Measurements from ENCODE around the gene PALLD.
"Not testable (repeated sequence)": the region's sequence is repeated elsewhere in the genome, so short reads cannot be mapped to it uniquely, and the experiment has no call there.

PALLD gene

GRCh38 chr4:168679397-168679796 lies 182.5 kb downstream of the PALLD start:
- no peak for DNase-seq

GRCh38 chr4:168679819-168680218 lies 183.0 kb downstream of the PALLD start:
- no peak for DNase-seq

GRCh38 chr4:168682898-168683500 lies 186.1 kb downstream of the PALLD start:
- DNase-seq: no peak

- no peak for DNase-seq
Observed at GRCh38 chr4:168683595-168683994, 186.7 kb downstream of the PALLD start.

GRCh38 chr4:168685136-168685809 lies 188.4 kb downstream of the PALLD start:
- DNase-seq: no peak

- no peak for DNase-seq
Observed at GRCh38 chr4:168688584-168688983, 191.7 kb downstream of the PALLD start.

- no peak for DNase-seq
Observed at GRCh38 chr4:168689791-168690190, 192.9 kb downstream of the PALLD start.

GRCh38 chr4:168690199-168690598 lies 193.3 kb downstream of the PALLD start:
- DNase-seq: no peak

- DNase-seq: no peak
Observed at GRCh38 chr4:168691631-168692369, 194.9 kb downstream of the PALLD start.

GRCh38 chr4:168693750-168694490 lies 197.1 kb downstream of the PALLD start:
- DNase-seq: no peak

- no peak for DNase-seq
Observed at GRCh38 chr4:168694667-168695066, 197.8 kb downstream of the PALLD start.

GRCh38 chr4:168695288-168695687 lies 198.4 kb downstream of the PALLD start:
- no peak for DNase-seq

GRCh38 chr4:168696280-168696679 lies 199.4 kb downstream of the PALLD start:
- DNase-seq: no peak

- no peak for DNase-seq
Observed at GRCh38 chr4:168696826-168697225, 200.0 kb downstream of the PALLD start.

- DNase-seq: no peak
Observed at GRCh38 chr4:168699224-168699878, 202.5 kb downstream of the PALLD start.

- no peak for DNase-seq
Observed at GRCh38 chr4:168701061-168701460, 204.2 kb downstream of the PALLD start.

- DNase-seq: not testable (repeated sequence)
Observed at GRCh38 chr4:168702581-168703087, 205.8 kb downstream of the PALLD start.

GRCh38 chr4:168705121-168705520 lies 208.3 kb downstream of the PALLD start:
- DNase-seq: no peak

GRCh38 chr4:168707205-168707604 lies 210.4 kb downstream of the PALLD start:
- no peak for DNase-seq

GRCh38 chr4:168708108-168708507 lies 211.3 kb downstream of the PALLD start:
- no peak for DNase-seq

GRCh38 chr4:168710353-168710946 lies 213.6 kb downstream of the PALLD start:
- DNase-seq: no peak

All from NCI-H524 (cell line).